HG03521 (cell line): ENCODE results near the gene PYM1.
"Not testable (repeated sequence)": the region's sequence is repeated elsewhere in the genome, so short reads cannot be mapped to it uniquely, and the experiment has no call there.

Experiments
- ATAC-seq: cut with Tn5 transposase; IDR thresholded peaks from one replicate; pipeline ENCODE4 v1.9.1; 2021; ENCODE audit warnings: mild to moderate bottlenecking, moderate library complexity; ENCODE audit not compliant: unreplicated experiment

The PYM1 gene

DNA sequence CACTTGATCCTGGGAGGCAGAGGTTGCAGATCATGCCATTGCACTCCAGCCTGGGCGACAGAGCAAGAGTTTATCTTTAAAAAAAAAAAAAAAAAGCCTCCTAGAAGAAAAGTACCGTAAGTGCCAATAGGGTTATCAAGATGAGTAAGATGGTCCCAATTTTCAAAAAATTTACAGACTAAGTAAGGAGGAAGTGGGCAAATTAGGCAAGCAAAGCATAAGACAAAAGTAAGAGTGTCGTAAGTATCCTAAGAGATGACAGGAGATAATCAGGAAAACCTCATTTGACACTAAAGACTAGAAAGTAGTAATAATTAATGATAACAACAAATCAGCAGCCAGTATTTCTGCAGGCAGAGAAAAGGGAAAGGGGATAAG lies 12.2 kb downstream of the PYM1 start:
- ATAC-seq: no peak

DNA sequence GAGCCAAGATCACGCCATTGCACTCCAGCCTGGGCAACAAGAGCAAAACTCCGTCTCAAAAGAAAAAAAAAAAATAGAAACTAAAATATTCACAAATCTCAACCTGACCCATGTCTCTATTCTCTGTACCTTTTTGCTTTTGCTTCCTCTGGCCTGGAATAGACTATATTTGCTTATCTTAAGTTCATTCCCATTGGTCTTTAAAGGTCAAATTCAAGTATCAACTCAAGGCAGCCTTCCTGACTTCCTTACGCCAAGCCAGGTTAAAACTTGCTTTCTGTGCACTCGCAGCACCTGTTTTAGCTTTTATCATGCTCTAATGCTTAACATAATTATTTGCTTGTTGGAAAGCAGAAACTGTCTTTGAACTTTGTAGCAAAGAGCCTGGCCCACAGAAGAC lies 14.8 kb downstream of the PYM1 start:
- no peak for ATAC-seq

DNA sequence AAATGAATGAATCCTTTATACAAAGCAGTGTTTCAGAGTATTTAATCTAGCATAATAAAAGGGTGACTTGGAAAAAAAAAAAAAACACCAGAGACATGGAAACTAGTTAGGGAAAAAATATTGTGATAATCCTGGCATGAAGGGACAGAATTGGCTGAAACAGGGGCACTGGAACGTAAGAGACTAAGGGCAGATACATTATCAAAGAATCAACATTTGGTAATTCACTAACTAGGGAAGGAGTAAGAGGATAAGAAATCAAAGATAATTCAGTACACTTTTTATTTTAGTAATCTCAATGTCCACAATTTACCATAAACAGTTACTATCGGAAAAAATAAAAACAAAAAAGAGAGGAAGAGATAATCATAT lies 18.2 kb downstream of the PYM1 start:
- ATAC-seq: no peak

DNA sequence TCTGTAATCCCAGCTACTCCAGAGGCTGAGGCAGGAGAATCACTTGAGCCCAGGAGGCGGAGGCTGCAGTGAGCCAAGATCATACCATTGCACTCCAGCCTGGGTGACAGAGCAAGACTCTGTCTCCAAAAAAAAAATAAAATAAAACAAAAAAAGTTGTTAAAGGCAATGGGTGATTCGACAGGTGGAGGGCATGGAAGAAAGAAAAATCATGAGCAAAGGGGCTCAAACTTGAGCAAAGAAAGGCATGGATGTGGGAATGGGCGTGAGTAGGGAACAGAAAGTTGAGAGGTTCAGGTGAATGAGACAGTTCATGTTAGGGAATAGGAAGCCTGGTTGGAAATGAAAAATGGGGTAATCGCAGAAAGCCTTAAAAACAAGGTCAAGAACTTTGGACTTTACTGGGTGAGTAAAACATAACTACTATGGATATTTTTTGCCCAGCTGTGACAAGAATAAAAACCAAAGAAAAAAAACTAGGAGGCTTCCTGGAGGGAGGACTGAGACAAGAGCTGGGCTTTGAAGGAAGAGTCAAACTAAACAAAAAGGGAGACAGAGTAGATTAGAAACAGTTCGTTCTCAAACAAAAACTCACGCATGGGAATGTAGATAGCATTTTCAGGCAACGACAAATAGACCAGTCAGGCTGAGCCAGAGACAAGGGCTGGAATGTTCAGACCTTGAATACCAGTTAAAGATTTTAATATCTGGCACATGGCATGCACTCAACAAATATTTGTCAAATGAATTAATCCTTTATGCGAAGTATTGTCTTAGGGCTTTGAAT lies 18.8 kb downstream of the PYM1 start:
- no peak for ATAC-seq

DNA sequence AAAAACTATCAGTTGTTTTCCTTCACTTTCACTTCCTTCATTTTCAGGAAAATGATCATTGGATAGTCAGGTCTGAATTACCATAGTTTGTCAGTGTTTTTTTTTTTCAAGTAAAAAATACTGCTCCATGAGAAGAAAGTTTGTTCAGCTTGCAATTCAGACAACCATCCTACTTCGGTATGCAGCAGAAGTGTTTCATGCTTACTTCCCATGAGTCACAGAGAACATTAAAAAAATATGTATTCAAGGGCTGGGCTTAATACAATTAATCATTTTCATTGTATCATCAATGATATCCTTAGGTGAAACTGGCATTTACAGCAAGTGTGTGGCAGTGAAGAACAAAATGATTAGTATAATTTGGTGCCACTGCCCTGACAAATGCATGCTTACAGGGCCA lies 21.6 kb downstream of the PYM1 start:
- no peak for ATAC-seq

DNA sequence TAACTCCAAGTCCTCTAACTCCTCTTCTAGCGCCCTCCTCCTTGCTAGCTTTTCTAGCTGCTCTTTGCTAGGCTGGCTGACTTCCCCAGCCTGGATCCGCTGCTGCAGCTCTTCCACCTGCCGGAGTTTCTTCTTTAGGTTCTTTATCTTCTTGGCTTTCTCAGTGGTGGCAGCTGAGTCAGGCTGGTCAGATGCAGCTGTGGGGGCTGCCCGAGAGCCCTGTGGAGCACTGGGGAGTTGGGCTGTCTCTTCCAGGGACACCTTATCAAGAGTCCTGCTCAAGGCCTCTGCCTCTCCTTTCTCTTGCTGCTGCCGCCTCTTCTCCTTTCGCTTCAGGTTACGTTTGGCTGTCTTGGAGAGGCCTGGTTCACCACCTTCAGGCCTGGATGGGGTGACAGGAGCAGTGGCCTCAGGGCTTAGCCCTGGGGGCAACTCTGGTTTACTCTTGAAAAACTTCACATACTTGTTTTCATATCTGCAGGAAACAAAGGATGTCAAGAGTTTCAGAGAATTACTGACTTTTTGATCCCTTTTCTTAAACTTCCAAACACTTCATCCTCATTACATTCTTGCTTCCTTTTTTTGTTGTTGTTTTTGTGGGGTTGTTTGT lies 25.7 kb downstream of the PYM1 start:
- ATAC-seq: no peak

DNA sequence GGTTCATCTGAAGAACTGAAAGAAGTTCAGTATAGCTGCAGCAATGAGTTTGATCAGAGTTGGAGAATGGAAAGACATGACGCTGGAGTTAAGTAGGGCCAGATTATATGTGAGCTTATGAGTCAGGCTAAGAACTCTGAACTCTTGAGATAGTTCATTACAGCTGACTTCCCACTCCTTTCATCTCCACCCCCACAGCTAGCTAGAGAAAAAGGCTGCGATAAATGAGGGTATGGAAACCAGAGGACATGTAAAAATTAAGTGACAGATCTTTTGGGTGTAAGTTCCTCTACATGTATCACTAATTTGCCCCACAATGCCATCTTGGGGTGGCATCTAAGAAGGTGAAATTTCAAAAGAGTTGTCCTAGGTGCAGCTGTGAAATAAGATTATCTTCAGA lies 28.6 kb downstream of the PYM1 start:
- no peak for ATAC-seq

DNA sequence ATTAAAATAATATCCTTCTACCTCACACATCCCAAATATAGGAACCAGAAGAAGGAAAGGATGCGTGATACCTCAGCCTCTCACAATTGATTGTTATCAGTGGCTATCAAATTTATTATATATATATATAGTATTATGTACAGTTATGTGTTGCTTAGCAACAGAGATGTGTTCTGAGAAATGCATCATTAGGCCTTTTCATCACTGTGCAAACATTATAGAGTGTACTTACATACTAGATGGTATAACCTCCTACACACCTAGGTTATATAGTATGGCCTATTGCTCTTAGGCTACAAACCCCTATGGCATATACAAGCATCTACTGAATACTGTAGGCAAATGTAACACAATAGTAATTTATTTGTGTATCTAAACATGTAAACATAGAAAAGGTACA lies 34.0 kb downstream of the PYM1 start:
- no peak for ATAC-seq

DNA sequence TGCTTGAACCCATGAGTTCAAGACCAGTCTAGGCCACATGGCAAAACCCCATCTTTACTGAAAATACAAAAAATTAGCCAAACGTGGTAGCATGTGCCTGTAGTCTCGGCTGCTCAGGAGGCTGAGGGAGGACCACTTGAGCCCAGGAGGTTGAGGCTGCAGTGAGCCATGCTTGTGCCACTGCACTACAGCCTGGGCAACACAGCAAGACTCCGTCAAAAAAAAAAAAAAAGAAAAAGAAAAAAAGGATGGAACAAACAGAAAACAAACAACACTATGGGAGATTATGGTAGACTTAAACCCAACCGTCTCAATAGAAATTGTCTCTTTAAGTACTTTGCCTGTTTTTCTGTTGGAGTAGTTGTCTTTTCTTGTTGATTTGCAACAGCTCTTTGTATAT lies 36.4 kb downstream of the PYM1 start:
- no peak for ATAC-seq

DNA sequence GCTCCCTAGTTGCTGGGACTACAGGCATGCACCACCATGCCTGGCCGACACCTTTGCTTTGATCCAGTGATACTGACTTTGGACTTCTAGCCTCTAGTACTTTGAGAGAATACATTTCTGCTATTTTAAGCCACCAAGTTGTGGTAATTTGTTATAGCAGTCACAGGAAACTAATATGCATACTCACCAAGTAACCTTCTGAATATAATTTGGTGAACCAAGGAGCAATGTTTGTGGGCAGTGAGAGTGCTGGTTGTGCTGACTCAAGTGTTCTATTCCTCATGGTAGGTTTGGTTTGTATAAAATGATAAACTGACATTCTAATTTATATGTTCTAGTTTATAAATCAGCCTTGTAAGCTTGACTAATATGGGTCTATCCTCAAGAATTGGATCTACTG lies 42.6 kb downstream of the PYM1 start:
- no peak for ATAC-seq

DNA sequence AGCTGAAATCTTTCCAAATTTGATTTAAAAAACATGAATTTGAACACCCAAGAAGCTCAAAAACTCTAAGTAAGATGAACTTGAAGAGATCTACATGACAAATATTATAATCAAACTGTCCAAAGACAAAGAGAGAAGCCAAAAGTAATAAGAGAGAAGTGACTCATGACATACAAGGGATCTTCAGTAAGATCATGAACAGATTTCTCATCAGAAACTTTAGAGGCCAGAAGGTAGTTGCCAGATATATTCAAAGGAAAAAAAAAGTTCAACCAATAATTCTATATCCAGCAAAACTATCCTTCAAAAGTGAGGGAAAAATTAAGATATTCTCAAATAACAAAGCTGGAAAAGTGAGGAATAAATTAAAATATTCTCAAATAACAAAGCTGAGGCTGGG lies 49.9 kb downstream of the PYM1 start:
- no peak for ATAC-seq

DNA sequence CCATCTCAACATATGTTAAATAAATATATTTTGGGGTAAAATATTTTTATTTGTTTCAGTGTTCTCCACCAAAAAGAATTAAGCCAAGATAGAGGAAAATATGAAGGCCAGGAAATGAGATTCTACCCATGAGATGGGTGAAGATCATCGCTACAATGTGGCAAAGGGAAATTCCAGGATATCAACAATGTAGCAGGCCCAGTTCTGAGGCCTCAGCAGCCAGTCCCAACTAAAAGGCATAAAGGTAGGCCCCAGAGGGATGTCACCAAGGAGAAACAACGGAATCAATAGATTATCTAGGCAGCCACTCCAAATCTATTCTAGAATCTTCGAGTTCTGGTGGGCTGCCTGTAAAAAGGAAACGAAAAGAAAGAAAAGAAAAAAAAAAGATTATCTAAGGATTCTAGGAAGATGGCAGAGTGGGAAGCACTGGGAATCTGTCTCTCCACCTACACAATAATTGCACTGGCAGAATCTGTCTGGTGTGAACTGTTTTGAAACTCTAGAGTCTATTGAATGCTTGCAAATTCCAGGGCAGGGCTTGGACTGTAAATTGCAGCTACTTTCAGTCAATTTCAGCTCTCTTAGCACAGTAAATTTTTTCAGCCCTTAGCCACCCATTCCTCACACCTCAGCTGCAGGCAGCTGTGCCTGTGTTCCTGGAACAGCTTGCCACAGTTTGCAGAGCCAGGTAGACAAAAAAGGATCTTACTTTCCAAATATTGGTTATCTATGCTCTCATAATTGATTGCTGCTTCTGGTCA lies 51.8 kb downstream of the PYM1 start:
- no peak for ATAC-seq

DNA sequence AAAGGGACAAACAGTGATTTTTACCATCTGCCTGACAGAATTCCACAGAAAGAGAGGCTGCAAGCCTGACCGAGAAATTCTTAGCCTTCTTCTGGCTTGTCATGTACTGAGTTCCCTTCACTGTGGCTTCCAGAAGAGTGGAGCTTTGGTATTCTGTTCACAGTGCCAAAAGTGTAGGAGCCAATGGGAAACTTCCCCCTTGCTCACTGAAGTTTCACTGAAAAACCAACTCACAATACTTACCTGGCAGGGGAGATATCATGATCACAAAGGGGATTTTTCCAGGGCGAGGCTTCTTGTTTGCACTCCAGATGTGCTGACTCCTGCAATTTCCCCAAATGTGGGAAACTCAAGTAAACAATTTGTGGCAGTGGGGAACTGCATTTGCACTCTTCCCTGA lies 53.3 kb downstream of the PYM1 start:
- no peak for ATAC-seq

DNA sequence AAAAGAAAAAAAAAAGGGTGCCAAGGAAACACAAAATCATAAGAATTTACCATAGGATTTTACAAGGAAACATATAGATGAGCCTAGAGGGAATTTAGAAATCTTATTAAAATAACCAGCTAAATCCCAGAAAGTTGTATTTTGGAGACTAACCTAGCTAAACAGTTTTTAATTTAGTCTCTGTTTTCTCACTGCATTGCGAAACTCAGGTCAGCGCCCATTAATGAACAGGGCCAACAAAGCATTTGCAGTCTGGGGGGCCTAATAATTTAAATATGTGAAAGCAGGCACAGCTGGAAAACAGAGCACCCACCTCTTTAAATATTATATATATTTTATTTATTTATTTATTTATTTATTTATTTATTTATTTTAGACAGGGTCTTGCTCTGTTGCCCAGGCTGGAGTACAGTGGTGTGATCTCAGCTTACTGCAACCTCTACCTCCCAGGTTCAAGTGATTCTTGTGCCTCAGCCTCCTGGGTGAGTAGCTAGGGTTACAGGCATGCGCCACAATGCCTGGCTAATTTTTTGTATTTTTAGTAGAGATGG lies 61.2 kb downstream of the PYM1 start:
- ATAC-seq: not testable (repeated sequence)

DNA sequence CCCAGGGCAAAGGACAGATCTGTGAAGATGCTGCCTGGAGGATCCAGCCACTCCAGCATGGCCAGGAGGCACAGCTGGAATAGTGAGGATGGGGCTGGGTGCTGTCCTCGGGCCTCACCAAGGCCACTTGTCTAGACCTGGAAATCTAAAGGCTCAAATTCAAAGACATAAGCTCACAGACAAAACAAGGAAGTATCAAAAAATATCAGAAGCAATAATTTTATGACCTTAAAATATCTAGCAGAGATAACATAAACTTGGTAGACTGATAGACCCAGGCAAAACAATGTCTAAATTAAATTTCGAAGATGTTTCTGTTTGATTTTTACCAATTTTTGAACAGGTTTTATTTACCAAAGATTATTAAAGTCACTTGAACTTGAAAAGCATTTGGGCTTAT lies 62.4 kb downstream of the PYM1 start:
- ATAC-seq: no peak

DNA sequence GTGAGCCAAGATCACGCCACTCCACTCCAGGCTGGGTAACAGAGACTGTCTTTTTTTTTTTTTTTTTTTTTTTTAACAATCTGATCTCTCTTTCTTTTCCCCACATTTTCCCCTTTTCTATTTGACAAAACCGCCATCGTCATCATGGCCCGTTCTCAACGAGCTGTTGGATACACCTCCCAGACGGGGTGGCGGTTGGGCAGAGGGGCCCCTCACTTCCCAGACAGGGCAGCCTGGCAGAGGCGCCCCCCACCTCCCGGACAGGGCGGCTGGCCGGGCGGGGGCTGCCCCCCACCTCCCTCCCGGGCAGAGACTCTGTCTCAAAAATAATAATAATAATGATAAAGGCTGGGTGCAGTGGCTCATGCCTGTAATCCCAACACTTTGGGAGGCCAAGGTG lies 64.8 kb downstream of the PYM1 start:
- ATAC-seq: not testable (repeated sequence)

DNA sequence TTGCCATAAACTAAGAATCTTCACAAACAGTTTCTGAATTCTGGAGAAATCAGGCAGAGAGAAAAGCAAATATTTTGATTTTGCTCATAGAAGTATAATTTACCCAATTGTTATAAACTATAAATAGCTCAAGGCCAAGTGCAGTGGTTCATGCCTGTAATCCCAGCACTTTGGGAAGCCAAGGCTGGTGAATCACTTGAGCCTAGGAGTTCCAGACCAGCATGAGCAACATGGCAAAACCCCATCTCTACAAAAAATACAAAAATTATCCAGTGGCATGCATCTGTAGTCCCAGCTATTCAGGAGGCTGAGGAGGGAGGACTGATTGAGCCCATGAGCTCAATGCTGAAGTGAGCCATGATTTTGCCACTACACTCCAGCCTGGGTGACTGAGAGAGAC lies 65.4 kb downstream of the PYM1 start:
- no peak for ATAC-seq

DNA sequence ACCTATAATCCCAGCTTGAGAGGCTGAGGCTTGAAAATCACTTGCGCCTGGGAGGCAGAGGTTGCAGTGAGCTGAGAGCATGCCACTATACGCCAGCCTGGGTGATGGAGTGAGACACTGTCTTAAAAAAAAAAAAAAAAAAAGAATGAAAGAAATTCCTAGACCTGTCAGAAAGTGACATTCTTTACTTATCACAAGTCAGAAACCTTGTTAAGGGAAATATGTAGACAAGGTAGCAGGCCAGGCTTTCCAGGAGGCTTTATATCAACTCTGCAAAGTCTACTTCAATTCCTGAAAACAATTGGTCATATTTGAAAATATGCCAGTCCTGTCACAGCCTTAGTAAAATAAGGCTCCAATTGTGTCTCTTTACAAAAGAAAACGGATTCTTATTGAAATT lies 65.8 kb downstream of the PYM1 start:
- ATAC-seq: no peak

DNA sequence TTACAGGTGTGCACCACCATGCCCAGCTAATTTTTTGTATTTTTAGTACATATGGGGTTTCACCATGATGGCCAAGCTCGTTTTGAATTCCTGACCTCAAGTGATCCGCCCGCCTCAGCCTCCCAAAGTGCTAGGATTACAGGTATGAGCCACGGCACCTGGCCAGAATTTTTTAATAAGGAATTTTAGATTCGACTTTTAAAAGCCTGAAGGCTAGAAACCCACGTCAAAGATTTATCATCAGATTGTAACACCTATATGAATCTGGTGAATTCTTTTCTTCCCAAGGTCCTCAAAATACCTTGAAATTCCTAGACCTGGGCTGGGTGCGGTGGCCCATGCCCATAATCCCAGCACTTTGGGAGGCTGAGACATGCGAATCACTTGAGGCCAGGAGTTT lies 66.3 kb downstream of the PYM1 start:
- no peak for ATAC-seq

DNA sequence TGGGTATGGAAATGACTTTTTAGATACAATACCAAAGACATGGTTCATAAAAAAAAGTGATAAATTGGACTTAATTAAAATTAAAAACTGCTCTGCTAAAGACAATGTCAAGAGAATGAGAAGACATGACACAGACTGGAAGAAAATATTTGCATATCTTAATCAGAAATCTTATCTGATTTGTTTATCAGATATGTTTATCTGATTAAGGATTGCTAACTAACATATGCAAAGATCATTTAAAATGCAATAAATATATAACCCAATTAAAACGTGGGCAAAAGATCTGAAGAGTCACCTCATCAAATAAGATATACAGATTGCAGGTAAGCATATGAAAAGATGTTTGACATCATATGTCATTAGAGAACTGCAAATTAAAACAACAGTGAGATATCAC lies 75.0 kb downstream of the PYM1 start:
- ATAC-seq: no peak
